Measurements from ENCODE around the gene ZNF280B.
"Not testable (repeated sequence)": the region's sequence is repeated elsewhere in the genome, so short reads cannot be mapped to it uniquely, and the experiment has no call there.

The ZNF280B gene

DNA sequence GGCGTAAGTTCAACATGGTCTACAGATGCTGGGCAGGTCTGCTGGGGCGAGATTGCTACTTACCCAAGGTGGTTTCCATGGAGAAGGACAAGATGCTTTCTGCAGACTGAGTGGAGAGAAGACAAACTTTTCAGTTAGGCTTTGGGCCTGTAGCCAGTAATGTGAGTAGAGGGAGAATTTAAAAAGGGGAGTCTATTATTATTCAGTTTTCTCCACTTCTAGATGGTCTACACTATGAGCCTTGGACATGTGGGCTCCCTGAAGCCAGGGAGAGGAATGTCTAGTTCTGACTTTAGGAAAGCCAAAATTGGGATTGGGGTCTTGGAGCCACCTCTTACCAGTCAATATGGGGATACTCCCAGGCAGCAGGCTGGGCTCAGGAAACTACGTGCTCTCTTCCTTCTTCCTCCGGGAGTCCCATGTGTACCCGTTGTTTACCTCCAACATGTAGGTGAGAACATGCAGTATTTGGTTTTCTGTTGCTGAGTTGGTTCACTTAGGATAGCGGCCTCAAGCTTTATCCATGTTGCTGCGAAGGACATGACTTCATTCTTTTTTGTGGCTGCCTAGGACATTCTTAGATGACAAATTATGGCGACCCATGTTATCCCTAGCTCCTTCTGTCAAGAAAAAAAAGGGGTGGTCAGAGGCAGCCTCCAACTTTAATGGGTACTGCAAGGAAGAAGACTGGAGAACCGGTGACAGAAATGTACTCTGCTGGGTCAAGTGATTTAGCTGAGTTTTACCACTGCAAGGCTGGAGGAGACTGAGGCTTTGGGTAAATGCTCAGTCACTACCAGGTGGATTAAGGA is 26.3 kb upstream of the ZNF280B start:
- no peak for DNase-seq

DNA sequence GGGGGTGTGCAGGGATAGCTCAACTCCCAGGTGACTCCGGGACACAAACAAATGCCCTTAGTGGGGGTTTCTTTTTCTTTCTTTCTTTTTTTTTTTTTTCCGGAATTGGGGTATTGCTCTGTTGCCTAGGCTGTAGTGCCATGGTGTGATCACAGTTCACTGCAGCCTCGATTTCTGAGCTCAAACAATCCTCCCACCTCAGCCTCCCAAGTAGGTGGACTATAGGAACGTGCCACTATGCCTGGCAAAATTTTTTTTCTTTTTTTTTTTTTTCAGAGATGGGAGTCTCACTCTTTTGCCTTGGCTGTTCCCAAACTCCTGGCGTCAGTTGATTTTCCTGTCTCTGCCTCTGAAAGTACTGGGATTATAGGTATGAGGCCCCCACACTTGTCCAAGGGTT is 25.3 kb upstream of the ZNF280B start:
- no peak for DNase-seq

GRCh38 chr22:22533417-22533816 is 24.9 kb upstream of the ZNF280B start:
- DNase-seq, result no peak

DNA sequence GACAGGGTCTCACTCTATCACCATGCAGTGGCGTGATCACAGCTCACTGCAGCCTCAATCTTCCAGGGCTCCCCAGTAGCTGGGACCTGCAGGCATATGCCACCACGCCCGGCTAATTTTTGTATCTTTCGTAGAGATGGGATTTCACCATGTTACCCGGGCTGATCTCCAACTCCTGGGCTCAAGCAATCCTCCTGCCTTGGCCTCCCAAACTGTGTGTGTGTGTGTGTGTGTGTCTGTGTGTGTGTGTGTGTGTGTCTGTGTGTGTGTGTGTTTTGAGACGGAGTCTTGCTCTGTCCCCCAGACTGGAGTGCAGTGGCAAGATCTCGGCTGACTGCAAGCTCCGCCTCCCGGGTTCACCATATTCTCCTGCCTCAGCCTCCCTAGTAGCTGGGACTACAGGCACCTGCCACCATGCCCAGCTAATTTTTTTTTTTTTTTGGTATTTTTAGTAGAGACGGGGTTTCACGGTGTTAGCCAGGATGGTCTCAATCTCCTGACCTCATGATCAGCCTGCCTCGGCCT is 24.1 kb upstream of the ZNF280B start:
- not testable (repeated sequence) for DNase-seq

DNA sequence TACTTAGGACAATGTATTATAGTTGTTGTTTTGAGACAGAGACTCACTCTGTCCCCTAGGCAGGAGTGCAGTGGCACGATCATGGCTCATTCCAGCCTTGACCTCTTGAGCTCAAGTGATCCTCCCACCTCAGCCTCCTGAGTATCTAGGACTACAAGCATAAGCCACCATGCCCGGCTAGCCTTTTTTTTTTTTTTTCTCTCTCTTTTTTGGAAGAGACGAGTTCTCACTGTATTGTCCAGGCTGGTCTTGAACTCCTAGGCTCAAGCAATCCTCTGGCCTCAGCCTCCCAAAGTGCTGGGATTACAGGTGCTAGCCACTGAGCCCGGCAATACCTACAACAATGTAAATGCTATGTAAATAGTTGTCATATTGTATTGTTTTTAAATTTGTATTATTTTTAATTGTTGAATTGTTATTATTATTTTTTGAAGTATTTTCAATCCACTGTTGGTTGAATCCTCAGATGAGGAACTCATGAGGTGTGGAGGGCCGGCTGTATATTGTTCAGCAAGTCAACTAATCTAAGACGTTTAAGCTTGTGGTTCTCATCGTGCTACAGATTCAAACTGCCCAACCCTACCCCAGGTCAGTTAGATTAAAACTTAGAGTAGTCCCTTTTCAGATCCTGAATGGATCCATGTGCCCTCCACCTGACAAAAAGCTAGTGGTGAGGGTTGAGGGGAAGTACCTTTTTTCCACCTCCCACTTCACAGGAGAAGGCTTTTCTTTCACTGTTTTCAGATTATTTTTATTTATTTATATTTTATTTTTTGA is 23.4 kb upstream of the ZNF280B start:
- no peak for DNase-seq

DNA sequence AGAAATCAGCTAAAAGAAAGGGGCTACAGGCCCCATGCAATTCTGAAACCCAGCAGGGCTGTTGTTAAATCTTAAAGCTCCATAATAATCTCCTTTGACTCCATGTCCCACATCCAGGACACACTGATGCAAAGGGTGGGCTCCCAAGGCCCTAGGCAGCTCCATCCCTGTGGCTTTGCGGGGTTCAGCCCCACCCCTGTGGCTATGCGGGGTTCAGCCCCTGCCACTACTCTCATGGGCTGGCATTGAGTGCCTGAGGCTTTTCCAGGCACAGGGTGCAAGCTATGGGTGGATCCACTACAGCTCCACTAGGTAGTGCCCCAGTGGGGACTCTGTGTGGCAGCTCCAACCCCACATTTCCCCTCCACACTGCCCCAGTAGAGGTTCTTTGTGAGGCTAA is 20.2 kb upstream of the ZNF280B start:
- DNase-seq, result no peak

DNA sequence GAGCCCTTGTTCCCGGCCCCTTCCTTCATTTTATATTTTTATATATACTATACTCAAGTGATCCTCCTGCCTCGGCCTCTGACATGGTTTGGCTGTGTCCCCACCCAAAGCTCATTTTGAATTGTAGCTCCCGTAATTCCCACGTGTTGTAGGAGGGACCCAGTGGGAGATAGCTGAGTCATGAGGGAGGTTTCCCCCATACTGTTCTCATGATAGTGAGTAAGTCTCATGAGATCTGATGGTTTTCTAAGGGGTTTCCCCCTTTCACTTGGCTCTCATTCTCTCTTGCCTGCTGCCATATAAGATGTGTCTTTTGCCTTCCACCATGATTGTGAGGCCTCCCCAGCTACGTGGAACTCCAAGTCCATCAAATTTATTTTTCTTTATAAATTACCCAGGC is 18.8 kb upstream of the ZNF280B start:
- DNase-seq, result no peak

DNA sequence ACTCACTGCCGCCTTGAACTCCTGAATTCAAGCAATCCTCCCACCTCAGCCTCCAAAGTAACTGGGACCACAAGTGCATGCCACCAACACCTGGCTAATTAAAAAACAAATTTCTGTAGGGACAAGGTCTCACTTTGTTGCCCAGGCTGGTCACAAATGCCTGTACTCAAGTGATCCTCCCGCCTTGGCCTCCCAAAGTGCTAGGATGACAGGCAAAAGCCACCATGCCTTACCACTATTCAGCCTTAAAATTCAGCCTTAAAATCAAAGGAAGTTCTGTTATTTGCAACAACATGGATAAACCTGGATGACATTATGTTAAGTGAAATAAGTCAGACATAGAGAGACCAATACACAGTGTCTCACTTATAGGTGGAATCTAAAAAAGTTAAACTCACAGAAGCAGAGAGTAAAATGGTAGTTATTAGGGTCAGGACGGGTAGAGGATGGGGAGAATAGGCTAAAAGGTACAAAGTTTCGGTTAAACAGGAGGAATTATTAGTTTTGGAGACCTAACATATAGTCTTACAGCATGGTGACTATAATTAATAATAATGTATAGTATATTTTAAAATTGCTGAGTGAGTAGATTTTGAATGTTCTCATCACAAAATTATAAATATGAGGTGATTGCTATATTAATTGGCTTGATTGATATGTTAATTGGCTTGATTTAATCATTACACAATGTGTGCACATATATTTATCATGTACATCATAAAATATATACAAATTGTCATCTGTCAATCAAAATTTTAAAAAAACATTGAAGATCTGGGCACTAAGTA is 17.8 kb upstream of the ZNF280B start:
- no peak for DNase-seq

GRCh38 chr22:22523494-22523893 is 15.0 kb upstream of the ZNF280B start:
- no peak for DNase-seq

DNA sequence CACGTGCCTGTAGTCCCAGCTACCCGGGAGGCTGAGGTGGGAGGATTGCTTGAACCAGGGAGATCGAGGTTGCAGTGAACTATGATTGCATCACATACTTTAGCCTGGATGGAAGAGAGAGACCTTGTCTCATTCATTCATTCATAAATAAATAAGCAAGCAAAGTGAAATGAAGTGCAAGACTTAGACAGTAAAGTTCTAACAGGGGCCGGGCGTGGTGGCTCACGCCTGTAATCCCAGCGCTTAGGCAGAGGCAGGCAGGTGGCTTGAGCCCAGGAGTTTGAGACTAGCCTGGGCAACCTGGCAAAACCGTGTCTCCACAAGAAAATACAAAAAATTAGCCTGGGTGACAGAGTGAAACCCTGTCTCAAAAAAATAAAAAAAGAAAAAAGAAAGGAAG is 13.1 kb upstream of the ZNF280B start:
- DNase-seq, result no peak

DNA sequence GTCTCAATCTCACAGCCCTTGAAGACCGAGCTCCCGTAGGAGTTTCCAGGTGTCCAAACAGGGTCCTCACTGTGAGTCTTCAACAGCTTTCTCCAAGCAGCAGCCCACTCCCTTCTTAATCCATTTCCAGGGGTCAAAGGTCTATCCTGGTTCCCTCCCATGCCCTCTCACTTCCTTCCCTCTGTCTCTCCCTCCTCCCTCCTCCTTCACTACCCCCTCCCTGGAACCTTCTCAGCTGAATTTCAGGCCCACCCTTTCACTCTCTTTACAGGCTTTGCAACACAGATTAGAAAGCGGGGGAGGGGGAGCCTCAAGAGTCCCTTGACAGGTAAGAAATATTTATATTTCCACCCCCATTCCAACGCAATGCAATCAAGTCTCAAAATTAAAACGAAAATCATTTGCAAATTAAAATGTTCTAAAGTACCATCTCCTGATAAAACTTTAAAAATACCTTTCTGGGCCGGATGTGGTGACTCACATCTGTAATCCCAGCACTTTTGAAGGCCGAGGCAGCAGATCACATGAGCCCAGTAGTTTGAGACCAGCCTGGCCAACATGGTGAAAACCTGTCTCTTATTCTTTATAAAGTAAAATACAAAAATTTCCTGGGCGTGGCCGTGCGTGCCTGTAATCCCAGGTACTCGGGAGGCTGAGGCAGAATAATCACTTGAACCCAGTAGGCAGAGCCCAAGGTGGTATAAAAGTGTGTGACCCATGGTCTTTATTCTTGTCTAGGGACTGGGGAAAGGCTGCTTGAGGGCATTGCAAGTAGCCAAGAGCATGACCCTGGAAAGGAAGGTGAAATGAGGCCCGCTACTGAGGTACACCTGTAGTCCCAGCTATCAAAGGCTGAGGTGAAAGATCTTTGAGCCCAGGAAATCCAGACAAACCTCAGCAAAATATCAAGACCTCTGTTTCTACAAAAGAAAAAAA is 12.4 kb upstream of the ZNF280B start:
- DNase-seq, result no peak

DNA sequence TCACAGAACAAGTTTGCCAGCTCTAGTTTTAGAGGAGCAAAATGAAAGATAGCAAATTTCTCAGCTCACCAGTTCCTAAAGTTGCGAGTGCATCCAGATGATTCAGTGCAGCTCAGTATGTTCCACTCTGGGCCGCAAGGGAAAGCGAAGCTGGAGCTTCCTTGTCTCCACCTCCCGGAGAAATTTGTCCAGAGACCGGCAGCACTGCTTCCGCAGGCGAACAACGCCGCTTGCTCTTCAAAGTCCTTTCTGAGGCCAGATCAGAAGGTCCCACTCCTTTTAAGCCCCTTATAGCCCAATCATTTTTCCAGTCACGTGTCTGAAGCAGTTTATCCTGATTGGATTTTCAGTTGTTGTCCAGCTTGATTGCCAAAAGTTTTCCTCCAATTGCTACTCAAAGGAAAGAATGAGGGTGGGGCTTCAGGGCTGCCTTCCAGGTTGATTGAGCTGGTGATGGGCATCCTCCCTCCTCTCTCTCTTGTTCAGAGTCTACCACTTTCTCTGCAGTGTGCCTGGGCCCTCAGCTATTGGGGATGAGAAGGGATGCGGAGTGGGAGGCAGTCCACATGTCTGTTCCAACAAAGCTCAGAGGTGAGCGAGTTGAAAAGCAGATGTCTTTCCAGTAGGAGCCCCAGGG is 11.6 kb upstream of the ZNF280B start, which contains the start of gene ZNF280A:
Gene ZNF280A (minus strand): TSS at position 251 of the 637 bp plus-strand sequence. CDS start 4,640 bp downstream, outside the sequence.
- DNase-seq, result peak; percentile 6

GRCh38 chr22:22519591-22519990 is 11.0 kb upstream of the ZNF280B start:
- no peak for DNase-seq

- no peak for DNase-seq
Observed at GRCh38 chr22:22516992-22517391, 8.4 kb upstream of the ZNF280B start.

DNA sequence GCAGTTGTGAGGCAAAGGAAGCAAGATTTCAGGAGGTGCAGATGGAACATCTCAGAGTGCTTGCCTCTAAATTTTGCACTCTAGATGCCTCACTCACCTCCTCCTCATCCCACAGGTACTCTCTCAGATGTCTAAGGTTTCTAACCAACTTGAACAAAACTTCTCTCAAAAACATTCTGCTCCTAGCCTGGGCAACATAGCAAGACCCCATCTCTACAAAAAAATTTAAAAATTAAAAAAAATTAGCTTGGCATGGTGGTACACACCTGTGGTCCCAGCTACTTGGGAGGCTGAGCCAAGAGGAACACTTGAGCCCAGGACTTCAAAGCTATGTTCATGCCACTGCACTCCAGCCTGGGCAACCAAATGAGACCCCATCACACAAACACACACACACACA is 7.3 kb upstream of the ZNF280B start:
- DNase-seq, result no peak

- DNase-seq, result not testable (repeated sequence)
Observed at GRCh38 chr22:22514431-22514830, 5.9 kb upstream of the ZNF280B start.

DNA sequence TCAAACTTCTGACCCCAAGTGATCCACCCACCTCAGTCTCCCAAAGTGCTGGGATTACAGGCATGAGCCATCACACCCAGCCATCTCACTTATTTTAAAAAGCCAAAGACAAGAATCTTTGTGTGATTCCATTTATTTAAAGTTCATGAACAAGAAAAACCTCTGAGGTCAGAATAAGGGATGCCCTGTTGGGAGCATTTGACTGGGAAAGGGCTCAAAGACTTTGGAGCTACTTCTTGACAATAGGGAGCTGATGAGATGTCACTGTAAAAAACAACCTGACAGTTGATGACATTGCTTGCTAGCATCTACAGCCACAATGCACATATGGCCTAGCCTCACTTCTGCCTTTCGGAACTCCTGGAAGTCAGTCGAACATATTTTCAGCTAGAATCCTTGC is 5.1 kb upstream of the ZNF280B start:
- DNase-seq, result no peak

- DNase-seq, result no peak
Observed at GRCh38 chr22:22512951-22513350, 4.4 kb upstream of the ZNF280B start.

DNA sequence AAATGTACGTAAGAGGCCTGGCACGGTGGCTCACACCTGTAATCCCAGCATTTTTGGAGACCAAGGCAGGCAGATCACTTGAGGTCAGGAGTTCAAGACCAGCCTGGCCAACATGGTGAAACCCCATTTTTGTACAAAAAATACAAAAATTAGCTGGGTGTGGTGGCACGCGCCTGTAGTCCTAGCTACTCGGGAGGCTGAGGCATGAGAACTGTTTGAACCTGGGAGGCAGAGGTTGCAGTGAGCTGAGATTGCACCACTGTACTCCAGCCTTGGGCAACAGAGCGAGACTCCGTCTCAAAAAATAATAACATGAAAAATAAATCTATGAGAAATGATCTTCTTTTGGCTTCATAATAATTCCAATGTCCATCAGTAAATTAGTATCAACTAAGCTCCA is 2.3 kb upstream of the ZNF280B start:
- not testable (repeated sequence) for DNase-seq

- DNase-seq, result not testable (repeated sequence)
Observed at GRCh38 chr22:22509912-22510311, 1.4 kb upstream of the ZNF280B start.

DNA sequence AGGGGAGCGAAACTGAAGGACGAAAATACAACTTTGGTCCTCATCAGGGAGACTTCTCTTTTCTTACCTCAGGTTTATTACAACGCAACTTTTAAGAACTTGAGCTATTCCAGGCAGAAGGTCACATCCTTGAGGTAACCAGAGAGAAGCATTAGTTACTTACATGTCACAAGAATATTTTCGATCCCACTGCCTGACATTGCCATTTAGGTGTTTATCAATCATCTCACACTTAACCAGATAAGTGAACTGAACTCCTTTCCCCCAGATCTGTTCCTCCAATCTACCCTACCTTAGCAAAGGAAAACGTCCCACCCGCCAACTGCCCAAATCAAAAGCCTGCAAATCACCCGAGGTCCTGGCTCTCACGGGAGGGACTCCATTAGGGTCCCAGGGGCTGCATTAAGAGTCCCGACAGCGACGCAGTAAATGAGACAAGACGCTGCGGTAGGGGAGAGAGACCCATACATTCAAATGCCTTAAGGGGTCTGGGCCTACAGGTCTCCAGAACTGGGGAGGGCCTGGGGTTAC is 734 bp downstream of the ZNF280B start:
- no peak for DNase-seq

Data from fibroblast of skin of scalp (primary cell).